ENCODE measurements around the gene FAM72A. TPM values are rescaled to one million over a fixed set of nuclear protein-coding genes. Genes with fewer than 3 reads are reported as not detected.
A peak's percentile ranks its signal among the peaks of the same experiment; 100 is the strongest.
"Not testable (repeated sequence)": the region's sequence is repeated elsewhere in the genome, so short reads cannot be mapped to it uniquely, and the experiment has no call there.

The FAM72A gene
- total and polyA plus RNA-seq, 11 donors = 0.22 to 5.8 (median 0.65) TPM; not detected in 2

DNA sequence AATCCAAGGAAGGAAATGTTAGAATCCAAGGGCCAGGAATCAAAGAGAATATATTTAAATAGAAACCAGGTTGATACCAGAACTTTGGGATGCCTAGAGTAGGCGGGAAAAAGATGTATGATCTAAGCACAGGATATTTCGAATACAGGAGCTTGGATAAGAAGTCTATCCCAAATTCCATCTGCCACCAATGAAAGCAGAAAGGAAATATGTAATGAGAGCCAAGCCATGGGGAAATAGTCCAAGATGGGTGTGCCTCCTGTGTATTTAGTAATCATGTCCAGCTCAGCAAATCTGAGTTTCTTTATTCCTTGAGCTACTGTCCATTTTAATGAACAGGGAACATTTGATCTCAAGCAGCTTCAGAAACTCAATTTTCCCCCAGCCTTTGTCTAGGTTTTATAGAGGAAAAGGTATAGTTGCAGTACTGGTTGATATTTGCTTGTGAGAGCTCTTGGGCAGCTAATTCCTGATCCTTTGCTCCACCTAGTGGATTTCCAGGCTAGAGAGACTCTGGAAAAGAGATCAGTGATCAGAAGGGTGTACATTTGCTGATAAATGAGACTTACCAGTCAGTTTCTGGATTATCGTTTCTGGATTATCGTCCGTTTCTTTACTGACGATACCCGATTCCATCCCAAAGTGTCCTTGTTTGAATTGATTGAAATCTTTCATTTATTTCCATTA lies 28.3 kb downstream of the FAM72A start:
- not testable (repeated sequence) for H3K4me1 ChIP-seq

DNA sequence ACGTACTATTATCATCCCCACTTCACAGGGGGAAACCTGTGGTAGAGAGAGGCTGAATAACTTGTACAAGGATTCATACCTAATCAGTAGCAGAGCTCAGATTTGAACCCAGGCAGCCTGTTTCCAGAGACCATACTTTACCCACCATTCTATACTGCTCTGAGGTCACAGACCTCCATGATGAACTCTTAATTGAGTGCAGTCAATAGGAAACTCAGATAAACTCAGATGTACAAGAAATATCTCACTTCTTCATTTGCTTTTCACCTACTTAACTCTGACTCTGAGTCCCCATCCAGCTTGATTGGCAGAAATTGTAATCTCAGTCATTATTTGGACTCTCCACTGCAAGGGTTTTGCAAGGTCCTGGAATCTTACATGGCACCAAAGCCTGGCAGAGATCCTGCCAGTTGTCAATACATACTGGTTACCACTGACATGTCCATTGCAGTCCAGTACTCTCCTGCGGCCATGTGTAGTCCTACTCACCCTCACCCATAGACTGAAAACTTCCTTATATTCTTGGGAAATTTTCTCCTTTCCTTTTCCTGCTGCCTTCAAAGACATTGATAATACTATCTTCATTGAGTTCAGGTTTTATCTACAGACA lies 29.4 kb downstream of the FAM72A start:
- H3K27ac ChIP-seq; H3K4me1 ChIP-seq; H3K4me3 ChIP-seq; H3K36me3 ChIP-seq; H3K27me3 ChIP-seq; DNase-seq; intact Hi-C loops (cut with DNase I); H3K9me3 ChIP-seq: not testable (repeated sequence)
- WGBS, 4 donors = 83 to 100% (median 90%) methylated on average over 1 of the region's 2 CpGs
- peak in 2 of 4 donors; percentile 58 to 68 for ATAC-seq

More for the DNA sequence above, 28.3 kb downstream of the FAM72A start:
- DNase-seq; H3K27ac ChIP-seq; intact Hi-C loops (cut with DNase I); H3K4me3 ChIP-seq; H3K9me3 ChIP-seq; H3K27me3 ChIP-seq; H3K36me3 ChIP-seq: not testable (repeated sequence)
- TF ChIP-seq, protein P1, sequence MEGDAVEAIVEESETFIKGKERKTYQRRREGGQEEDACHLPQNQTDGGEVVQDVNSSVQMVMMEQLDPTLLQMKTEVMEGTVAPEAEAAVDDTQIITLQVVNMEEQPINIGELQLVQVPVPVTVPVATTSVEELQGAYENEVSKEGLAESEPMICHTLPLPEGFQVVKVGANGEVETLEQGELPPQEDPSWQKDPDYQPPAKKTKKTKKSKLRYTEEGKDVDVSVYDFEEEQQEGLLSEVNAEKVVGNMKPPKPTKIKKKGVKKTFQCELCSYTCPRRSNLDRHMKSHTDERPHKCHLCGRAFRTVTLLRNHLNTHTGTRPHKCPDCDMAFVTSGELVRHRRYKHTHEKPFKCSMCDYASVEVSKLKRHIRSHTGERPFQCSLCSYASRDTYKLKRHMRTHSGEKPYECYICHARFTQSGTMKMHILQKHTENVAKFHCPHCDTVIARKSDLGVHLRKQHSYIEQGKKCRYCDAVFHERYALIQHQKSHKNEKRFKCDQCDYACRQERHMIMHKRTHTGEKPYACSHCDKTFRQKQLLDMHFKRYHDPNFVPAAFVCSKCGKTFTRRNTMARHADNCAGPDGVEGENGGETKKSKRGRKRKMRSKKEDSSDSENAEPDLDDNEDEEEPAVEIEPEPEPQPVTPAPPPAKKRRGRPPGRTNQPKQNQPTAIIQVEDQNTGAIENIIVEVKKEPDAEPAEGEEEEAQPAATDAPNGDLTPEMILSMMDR (IDR thresholded peaks at IDR 0.05) = peak in 10 of 12 donors; percentile 11 to 50 (median 34)
- ATAC-seq = peak in 3 of 4 donors; percentile 74 to 82 (median 77)
- WGBS, 4 donors = 41 to 75% (median 62%) methylated on average over 5 to 7 of the region's 7 CpGs

DNA sequence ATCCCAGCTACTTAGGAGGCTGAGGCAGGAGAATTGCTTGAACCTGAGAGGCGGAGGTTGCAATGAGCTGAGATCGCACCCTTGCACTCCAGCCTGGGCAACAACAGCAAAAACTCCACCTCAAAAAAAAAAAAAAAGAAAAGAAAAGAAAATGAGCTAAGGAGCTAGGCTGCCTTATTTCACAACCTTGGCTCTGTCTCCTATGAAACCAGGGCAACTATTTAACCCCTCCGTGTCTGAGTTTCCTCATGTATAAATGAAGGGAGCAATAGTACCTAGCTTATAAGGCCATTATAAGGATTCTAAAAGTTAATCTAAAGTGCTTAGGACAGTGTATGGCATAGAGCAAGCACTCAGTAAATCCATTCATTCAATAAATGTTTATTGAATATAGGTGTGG lies 32.8 kb downstream of the FAM72A start:
- H3K9me3 ChIP-seq; H3K27me3 ChIP-seq; intact Hi-C loops (cut with DNase I); H3K4me3 ChIP-seq; H3K27ac ChIP-seq; H3K4me1 ChIP-seq; H3K36me3 ChIP-seq; DNase-seq: not testable (repeated sequence)
- WGBS, 4 donors = 49 to 88% (median 72%) methylated on average over 2 to 3 of the region's 3 CpGs
- ATAC-seq = peak in 1 of 4 donors; percentile 28

DNA sequence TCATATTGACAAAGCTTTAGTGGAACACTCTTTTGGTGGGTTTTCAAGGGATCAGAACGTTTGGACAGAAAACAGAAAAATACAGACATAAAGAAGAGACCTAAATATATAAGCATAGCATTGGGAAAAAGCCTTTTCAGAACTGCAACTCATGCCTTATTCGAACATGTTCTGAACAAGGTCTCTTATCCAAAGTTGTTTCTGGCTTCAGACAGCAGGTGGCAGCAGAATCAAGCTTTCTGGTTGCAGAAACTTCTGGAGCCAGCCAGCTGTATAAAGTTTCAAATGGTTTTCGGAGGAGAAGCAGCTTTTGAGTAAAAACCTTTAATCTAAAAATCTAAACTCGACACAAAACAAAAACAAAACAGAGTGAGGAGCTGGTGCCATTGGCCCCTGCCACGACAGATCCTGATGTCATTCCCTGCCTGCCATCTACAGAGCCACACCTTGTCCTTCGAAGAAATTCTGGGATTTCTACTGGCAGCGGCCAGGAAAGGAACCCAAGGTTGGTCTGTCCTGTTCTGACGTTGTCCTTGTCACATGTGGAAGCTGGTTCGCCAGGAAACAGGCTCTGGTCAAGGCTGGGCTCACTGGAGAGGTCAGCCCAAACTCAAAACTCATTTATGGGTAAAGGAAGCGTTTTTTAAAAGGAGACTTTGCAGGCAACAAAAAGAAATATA lies 35.1 kb downstream of the FAM72A start:
- H3K27me3 ChIP-seq; DNase-seq; H3K27ac ChIP-seq; H3K36me3 ChIP-seq; H3K4me3 ChIP-seq; H3K9me3 ChIP-seq; intact Hi-C loops (cut with DNase I); H3K4me1 ChIP-seq: not testable (repeated sequence)
- TF ChIP-seq, protein P1 (IDR thresholded peaks at IDR 0.05) = peak in 8 of 12 donors; percentile 7 to 44 (median 27)
- peak in 3 of 4 donors; percentile 75 to 85 (median 83) for ATAC-seq
- 13 to 27% (median 18%) methylated on average over 3 to 5 of the region's 10 CpGs for WGBS, 4 donors

DNA sequence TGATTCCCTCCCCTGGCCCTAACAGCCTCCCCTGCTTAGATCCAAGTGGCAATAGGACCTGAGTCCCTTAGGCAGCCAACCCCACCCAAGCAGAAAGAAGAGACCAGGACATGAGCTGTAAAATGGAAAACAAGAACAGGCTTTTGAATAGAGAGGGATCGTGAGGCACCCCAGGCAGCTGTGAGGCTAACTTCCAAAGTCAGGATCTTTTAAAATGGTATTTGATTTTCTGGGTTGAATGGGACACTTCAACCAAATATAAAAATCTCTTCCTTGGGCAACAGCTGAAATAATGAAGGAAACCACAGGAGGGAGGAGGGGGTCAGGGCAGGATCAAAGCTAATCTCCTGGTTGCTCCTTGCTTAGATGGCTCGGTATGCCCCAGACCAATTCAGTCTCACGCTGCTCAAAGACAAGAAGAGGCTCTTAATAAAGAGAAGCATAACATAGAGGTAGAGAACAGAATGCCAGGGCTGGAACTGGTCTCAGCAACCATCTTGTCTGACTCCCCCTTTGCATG lies 56.8 kb downstream of the FAM72A start:
- H3K4me1 ChIP-seq = no peaks in the 10 kb centered on the region
- no peak overlapping the region for H3K27ac ChIP-seq
- H3K9me3 ChIP-seq = no peaks in the 10 kb centered on the region
- H3K36me3 ChIP-seq = no peaks in the 10 kb centered on the region
- DNase-seq (no peak), ATAC-seq (no peak)
- intact Hi-C loops (cut with DNase I) = no loop called here
- WGBS, 4 donors = 70 to 73% (median 72%) methylated on average over 3 of the region's 3 CpGs
- TF ChIP-seq POLR2A (IDR thresholded peaks at IDR 0.05) = no peak
- TF ChIP-seq, protein P1 (IDR thresholded peaks at IDR 0.05) = no peak
- H3K27me3 ChIP-seq = no peaks in the 10 kb centered on the region
- no peak overlapping the region for H3K4me3 ChIP-seq
